Measurements from ENCODE around the gene ATP13A2.

Gene ATP13A2

DNA sequence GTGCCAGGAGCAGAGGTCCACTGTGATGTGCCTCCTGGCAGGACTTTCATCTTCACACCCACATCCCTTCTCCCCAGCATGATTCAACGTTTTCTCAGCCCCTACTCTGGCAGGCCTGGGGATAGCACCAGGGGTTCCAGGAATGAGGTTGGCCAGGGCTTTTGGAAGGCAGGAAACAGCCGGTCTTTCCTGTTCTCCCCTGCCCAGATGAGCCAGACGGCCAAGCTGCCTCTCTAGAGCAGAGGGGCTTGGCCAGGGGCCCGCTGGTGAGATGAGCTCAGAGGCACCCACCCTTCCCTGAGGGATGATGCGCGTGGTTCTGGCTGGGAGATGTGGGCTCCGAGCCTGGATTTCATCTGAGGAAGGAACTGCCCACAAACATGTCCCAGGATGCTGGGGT is 27.0 kb downstream of the ATP13A2 start:
- no peaks in the 10 kb centered on the region for H3K9me3 ChIP-seq (ENCODE audit: low read length)
- no peak overlapping the region for H3K4me3 ChIP-seq (ENCODE audit: low read depth in 1 of 2, low read length in 2 of 2)
- no peak overlapping the region for H3K27ac ChIP-seq (ENCODE audit: low read depth, low read length)
- peaks cover 0 to 5% of the 10 kb centered on the region in 2 donors for H3K27me3 ChIP-seq (ENCODE audit: control insufficient read depth in 1 of 2, insufficient read depth in 2 of 2, low read length in 2 of 2)
- no peaks in the 10 kb centered on the region for H3K4me1 ChIP-seq (ENCODE audit: insufficient read depth, low read length)
- H3K36me3 ChIP-seq (ENCODE audit: insufficient read depth, low read length): peaks cover 5% of the 10 kb centered on the region
- H3K9ac ChIP-seq (ENCODE audit: low read length): no peak overlapping the region

- Histone ChIP-seq H3K4me1 (ENCODE audit: insufficient read depth, low read length) (peaks cover 6% of the 10 kb centered on the region), H3K4me3 (ENCODE audit: low read depth in 1 of 2, low read length in 2 of 2) (no peak overlapping the region), H3K27me3 (ENCODE audit: control insufficient read depth in 1 of 2, insufficient read depth in 2 of 2, low read length in 2 of 2) (peaks cover 0 to 10% of the 10 kb centered on the region in 2 donors), H3K36me3 (ENCODE audit: insufficient read depth, low read length) (peaks cover 5% of the 10 kb centered on the region), H3K27ac (ENCODE audit: low read depth, low read length) (no peak overlapping the region), H3K9me3 (ENCODE audit: low read length) (no peaks in the 10 kb centered on the region), H3K9ac (ENCODE audit: low read length) (no peak overlapping the region)
Observed at GRCh38 chr1:16983649-16984048, 28.1 kb downstream of the ATP13A2 start.

- H3K4me1 ChIP-seq (ENCODE audit: insufficient read depth, low read length): peaks cover 6% of the 10 kb centered on the region
- H3K4me3 ChIP-seq (ENCODE audit: low read depth in 1 of 2, low read length in 2 of 2): no peak overlapping the region
- H3K27me3 ChIP-seq (ENCODE audit: control insufficient read depth in 1 of 2, insufficient read depth in 2 of 2, low read length in 2 of 2): peaks cover 0 to 10% of the 10 kb centered on the region in 2 donors
- no peak overlapping the region for H3K27ac ChIP-seq (ENCODE audit: low read depth, low read length)
- H3K36me3 ChIP-seq (ENCODE audit: insufficient read depth, low read length): peaks cover 2% of the 10 kb centered on the region
- H3K9ac ChIP-seq (ENCODE audit: low read length): no peak overlapping the region
- no peaks in the 10 kb centered on the region for H3K9me3 ChIP-seq (ENCODE audit: low read length)
Observed at GRCh38 chr1:16982902-16983301, 28.8 kb downstream of the ATP13A2 start.

- H3K27ac ChIP-seq (ENCODE audit: low read depth, low read length): no peak overlapping the region
Observed at GRCh38 chr1:16981269-16981849, 30.4 kb downstream of the ATP13A2 start.

GRCh38 chr1:16980473-16981268 is 31.1 kb downstream of the ATP13A2 start, which contains the start of gene MFAP2:
MFAP2 (minus strand) TSS chr1:16980620; CDS start chr1:16978273, 2,347 bp downstream.
- Histone ChIP-seq H3K36me3 (ENCODE audit: insufficient read depth, low read length) (no peaks in the 10 kb centered on the region), H3K9ac (ENCODE audit: low read length) (no peak within 1 kb of the TSS), H3K27me3 (ENCODE audit: control insufficient read depth in 1 of 2, insufficient read depth in 2 of 2, low read length in 2 of 2) (peaks cover 0 to 10% of the 10 kb centered on the region in 2 donors), H3K4me1 (ENCODE audit: insufficient read depth, low read length) (peaks cover 6% of the 10 kb centered on the region), H3K4me3 (ENCODE audit: low read depth in 1 of 2, low read length in 2 of 2) (peak within 1 kb of the TSS; percentile 58 to 77), H3K27ac (ENCODE audit: low read depth, low read length) (peak within 1 kb of the TSS; percentile 27), H3K9me3 (ENCODE audit: low read length) (no peaks in the 10 kb centered on the region)

More at GRCh38 chr1:16981269-16981849, 30.4 kb downstream of the ATP13A2 start:
- H3K36me3 ChIP-seq (ENCODE audit: insufficient read depth, low read length): no peaks in the 10 kb centered on the region
- H3K27me3 ChIP-seq (ENCODE audit: control insufficient read depth in 1 of 2, insufficient read depth in 2 of 2, low read length in 2 of 2): peaks cover 0 to 10% of the 10 kb centered on the region in 2 donors
- no peak overlapping the region for H3K4me3 ChIP-seq (ENCODE audit: low read depth in 1 of 2, low read length in 2 of 2)
- peaks cover 6% of the 10 kb centered on the region for H3K4me1 ChIP-seq (ENCODE audit: insufficient read depth, low read length)
- H3K9ac ChIP-seq (ENCODE audit: low read length): no peak overlapping the region
- no peaks in the 10 kb centered on the region for H3K9me3 ChIP-seq (ENCODE audit: low read length)

DNA sequence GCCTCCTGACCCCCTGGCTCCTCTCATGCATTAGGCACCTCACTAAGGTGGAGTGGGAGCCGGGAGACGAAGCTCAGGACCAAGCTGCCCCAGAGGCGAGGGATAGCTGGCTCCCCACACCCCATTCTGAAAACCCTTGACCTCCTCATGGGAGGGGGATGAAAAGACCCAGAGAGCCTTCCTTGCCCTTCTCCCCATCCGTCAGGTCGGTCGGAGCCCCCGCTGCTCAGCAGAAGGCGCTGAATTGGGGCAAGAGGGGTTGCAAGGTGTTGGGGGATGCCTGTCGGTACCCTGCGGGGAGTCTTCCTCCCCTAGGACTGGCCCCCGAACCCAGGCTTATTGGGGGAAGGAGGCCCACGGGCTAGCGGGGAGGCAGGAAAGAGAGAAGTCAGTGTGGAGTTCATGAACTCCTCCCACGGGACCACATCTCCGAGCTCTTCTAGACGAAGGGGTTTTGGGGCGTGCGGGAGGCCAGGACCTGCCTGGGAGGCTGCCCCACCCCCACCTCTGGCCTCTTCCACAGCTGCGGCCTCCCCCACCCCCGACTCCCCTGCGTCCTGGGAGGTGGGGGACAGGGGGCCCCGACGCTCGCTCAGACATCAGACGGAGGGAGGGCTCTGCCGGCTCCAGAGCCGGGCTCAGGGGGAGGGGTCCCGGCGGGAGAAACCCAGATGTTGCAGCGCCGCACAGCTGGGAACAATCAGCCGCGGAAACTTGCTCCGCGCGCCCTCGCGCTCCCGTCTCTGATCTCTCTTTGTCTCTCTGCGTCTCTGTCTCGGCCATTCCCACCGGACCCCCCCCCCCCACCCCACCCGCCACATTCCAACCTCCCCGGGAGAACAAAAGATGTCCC is 32.0 kb downstream of the ATP13A2 start:
- no peak overlapping the region for H3K9ac ChIP-seq (ENCODE audit: low read length)
- peaks cover 9% of the 10 kb centered on the region for H3K4me1 ChIP-seq (ENCODE audit: insufficient read depth, low read length)
- peak overlapping the region; percentile 58 to 77 for H3K4me3 ChIP-seq (ENCODE audit: low read depth in 1 of 2, low read length in 2 of 2)
- peak overlapping the region; percentile 27 for H3K27ac ChIP-seq (ENCODE audit: low read depth, low read length)
- no peaks in the 10 kb centered on the region for H3K36me3 ChIP-seq (ENCODE audit: insufficient read depth, low read length)
- H3K27me3 ChIP-seq (ENCODE audit: control insufficient read depth in 1 of 2, insufficient read depth in 2 of 2, low read length in 2 of 2): peaks cover 0 to 10% of the 10 kb centered on the region in 2 donors
- H3K9me3 ChIP-seq (ENCODE audit: low read length): no peaks in the 10 kb centered on the region

DNA sequence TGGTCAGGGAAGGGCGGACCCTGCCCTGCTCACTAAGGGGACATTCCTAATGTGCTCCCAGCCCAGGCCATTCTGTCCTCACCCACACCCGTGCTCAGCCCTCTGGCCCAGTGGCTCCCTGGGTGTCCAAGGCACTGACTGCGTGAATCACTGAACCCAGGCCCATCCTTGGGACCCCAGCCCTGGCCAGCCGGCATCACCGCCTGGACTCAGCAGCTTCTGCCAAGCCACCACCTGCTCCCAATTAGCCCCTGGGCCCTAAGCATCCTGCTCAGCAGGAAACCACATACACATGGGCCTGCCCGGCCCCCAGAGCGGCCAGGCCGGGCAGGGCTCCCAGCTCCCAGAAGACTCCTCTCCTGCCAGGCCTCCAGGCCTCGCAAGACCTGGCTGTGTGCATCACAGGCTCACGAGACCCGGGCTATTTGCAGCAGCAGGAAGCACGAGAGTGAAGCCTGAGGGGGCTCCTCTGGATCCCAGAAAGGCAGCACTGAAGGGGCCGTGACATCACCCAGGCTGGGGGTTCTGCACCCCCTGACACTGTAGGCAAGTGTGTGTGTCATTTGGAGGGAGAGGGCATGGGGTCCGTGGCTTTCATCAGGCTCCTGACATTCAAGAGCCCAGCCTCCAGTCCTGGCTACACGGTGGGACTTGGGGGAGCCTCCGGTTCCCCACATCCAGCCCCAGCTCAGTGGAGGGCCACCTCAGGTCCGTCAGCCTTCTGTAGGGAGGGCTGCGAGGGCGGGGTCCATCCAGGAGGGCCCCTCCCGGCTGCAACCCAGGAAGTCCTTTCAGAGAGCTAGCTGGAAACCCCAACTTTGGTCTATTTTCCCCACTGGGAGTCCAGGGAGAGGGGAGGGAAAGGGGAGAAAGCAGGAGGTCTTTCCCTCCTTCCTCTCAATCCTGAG is 32.9 kb downstream of the ATP13A2 start:
- H3K4me3 ChIP-seq (ENCODE audit: low read depth in 1 of 2, low read length in 2 of 2): peak overlapping the region in 1 of 2 donors; percentile 58
- peak overlapping the region; percentile 27 for H3K27ac ChIP-seq (ENCODE audit: low read depth, low read length)

GRCh38 chr1:16978139-16978538 is 33.6 kb downstream of the ATP13A2 start:
- H3K27ac ChIP-seq (ENCODE audit: low read depth, low read length): no peak overlapping the region
- H3K4me3 ChIP-seq (ENCODE audit: low read depth in 1 of 2, low read length in 2 of 2): no peak overlapping the region
- H3K27me3 ChIP-seq (ENCODE audit: control insufficient read depth in 1 of 2, insufficient read depth in 2 of 2, low read length in 2 of 2): peaks cover 0 to 10% of the 10 kb centered on the region in 2 donors
- no peak overlapping the region for H3K9ac ChIP-seq (ENCODE audit: low read length)
- H3K4me1 ChIP-seq (ENCODE audit: insufficient read depth, low read length): peaks cover 9% of the 10 kb centered on the region
- no peaks in the 10 kb centered on the region for H3K36me3 ChIP-seq (ENCODE audit: insufficient read depth, low read length)
- H3K9me3 ChIP-seq (ENCODE audit: low read length): no peaks in the 10 kb centered on the region

More for the DNA sequence above, 32.9 kb downstream of the ATP13A2 start:
- no peaks in the 10 kb centered on the region for H3K9me3 ChIP-seq (ENCODE audit: low read length)
- H3K4me1 ChIP-seq (ENCODE audit: insufficient read depth, low read length): peaks cover 9% of the 10 kb centered on the region
- no peaks in the 10 kb centered on the region for H3K36me3 ChIP-seq (ENCODE audit: insufficient read depth, low read length)
- peaks cover 0 to 10% of the 10 kb centered on the region in 2 donors for H3K27me3 ChIP-seq (ENCODE audit: control insufficient read depth in 1 of 2, insufficient read depth in 2 of 2, low read length in 2 of 2)
- no peak overlapping the region for H3K9ac ChIP-seq (ENCODE audit: low read length)

DNA sequence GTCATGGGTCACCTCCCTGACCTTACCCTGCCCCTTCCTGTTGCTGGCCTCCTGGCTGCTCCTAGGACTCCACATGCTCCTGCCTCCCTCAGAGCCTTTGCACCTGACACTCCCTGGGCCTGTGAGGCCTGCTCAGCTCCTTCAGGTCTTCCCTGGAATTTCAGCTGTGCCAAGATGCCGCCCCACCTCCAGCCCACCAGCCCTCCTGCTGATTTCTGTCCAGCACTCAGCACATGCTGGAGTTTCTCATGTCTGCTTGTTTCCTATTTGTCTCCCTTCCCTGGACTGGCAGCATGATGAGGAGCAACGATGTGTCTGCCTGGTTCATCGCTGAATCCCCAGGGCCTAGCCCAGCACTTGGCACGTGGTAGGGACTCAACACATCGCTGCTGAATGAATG is 34.4 kb downstream of the ATP13A2 start:
- Histone ChIP-seq H3K36me3 (ENCODE audit: insufficient read depth, low read length) (no peaks in the 10 kb centered on the region), H3K4me1 (ENCODE audit: insufficient read depth, low read length) (peaks cover 12% of the 10 kb centered on the region), H3K27ac (ENCODE audit: low read depth, low read length) (no peak overlapping the region)

DNA sequence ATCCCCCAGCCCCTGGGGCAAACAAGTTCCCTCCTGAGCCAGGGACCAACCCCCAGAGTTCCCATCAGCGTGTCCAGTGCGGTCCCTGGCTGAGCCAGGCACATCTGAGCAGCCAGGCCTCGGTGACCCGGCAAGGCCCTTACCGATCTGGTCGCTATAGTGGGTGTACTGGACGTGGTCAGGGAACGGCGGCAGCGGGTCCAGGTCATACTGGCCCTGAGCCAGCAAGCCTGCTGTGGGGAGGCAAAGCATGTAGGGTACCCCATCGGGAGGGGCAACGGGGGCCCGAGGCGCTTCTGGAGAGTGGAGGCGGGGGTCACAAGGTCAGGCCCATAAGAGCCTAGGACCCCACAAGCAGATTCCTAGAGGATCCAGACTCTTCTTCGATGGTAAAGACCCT is 34.8 kb downstream of the ATP13A2 start:
- Histone ChIP-seq H3K9ac (ENCODE audit: low read length) (no peak overlapping the region), H3K36me3 (ENCODE audit: insufficient read depth, low read length) (no peaks in the 10 kb centered on the region), H3K4me1 (ENCODE audit: insufficient read depth, low read length) (peaks cover 16% of the 10 kb centered on the region), H3K27me3 (ENCODE audit: control insufficient read depth in 1 of 2, insufficient read depth in 2 of 2, low read length in 2 of 2) (peaks cover 0 to 10% of the 10 kb centered on the region in 2 donors), H3K9me3 (ENCODE audit: low read length) (no peaks in the 10 kb centered on the region), H3K27ac (ENCODE audit: low read depth, low read length) (no peak overlapping the region), H3K4me3 (ENCODE audit: low read depth in 1 of 2, low read length in 2 of 2) (no peak overlapping the region)

More for the DNA sequence above, 34.4 kb downstream of the ATP13A2 start:
- no peak overlapping the region for H3K4me3 ChIP-seq (ENCODE audit: low read depth in 1 of 2, low read length in 2 of 2)
- no peaks in the 10 kb centered on the region for H3K9me3 ChIP-seq (ENCODE audit: low read length)
- peaks cover 0 to 10% of the 10 kb centered on the region in 2 donors for H3K27me3 ChIP-seq (ENCODE audit: control insufficient read depth in 1 of 2, insufficient read depth in 2 of 2, low read length in 2 of 2)
- no peak overlapping the region for H3K9ac ChIP-seq (ENCODE audit: low read length)
